Endothelial cell of umbilical vein (primary cell): ENCODE measurements around the gene IL18. TPM values are rescaled to one million over a fixed set of nuclear protein-coding genes. Genes with fewer than 3 reads are reported as not detected.

Experiments
- polyA plus RNA-seq, 4 experiments: library from polyadenylated mRNA; depleted of rRNA in 3 of 4; stranded (reverse) in 3 of 4; unstranded in 1 of 4; fragments of >200 nt; gene quantifications; 2 replicates each; pipeline versions ENCODE4 v1.2.1 to v1.2.3, GENCODE V29; 2011 to 2012; ENCODE audit warnings: missing spikeins in 1 of 4
- small RNA-seq: library from RNA; depleted of rRNA; stranded (forward); fragments of <200 nt; gene quantifications from one replicate; pipeline ENCODE3, GENCODE V24; 2012; ENCODE audit warnings: low replicate concordance, low read depth; ENCODE audit not compliant: insufficient read depth, insufficient read length
- total RNA-seq: library from RNA; stranded (reverse); gene quantifications from 2 replicates; pipeline ENCODE4 v1.2.3, GENCODE V29; 2021

Gene IL18
- total and polyA plus RNA-seq, 2 donors (not counting 3 experiments of a cell fraction or from before 2014, with no cell fraction given): 0.73 to 1.5 TPM

Small RNA genes lying within 50 kb of the gene (small RNA-seq; reads per million reads assigned to genes)
- gene MRPS36P4: not detected

Other genes with a start within 250 kb of the IL18 start
- gene C11orf52, start 245.2 kb downstream of the IL18 start, total RNA-seq: 0.31 and 0.99 TPM in 2 replicates
- gene C11orf52, start 245.2 kb downstream of the IL18 start, polyA plus RNA-seq: 0.76 and 1.2 TPM in 2 replicates
- gene DIXDC1, start 226.8 kb downstream of the IL18 start, total RNA-seq: 18.6 and 20.0 TPM in 2 replicates
- gene DIXDC1, start 226.8 kb downstream of the IL18 start, polyA plus RNA-seq: 6.4 and 8.0 TPM in 2 replicates
- 40.1 and 41.3 TPM in 2 replicates for gene DLAT, start 138.7 kb downstream of the IL18 start, total RNA-seq
- 10.5 and 13.3 TPM in 2 replicates for gene DLAT, start 138.7 kb downstream of the IL18 start, polyA plus RNA-seq
- 1.3 and 1.8 TPM in 2 replicates for gene PIH1D2, start 90.1 kb downstream of the IL18 start, total RNA-seq
- gene PIH1D2, start 90.1 kb downstream of the IL18 start, polyA plus RNA-seq: 0.49 and 0.51 TPM in 2 replicates
- 16.7 and 18.5 TPM in 2 replicates for gene NKAPD1, start 89.8 kb downstream of the IL18 start, total RNA-seq
- gene NKAPD1, start 89.8 kb downstream of the IL18 start, polyA plus RNA-seq: 5.2 and 7.2 TPM in 2 replicates
- gene TIMM8B, start 77.3 kb downstream of the IL18 start, total RNA-seq: 64.1 and 77.0 TPM in 2 replicates
- 110 and 120 TPM in 2 replicates for gene TIMM8B, start 77.3 kb downstream of the IL18 start, polyA plus RNA-seq
- gene SDHD, start 77.2 kb downstream of the IL18 start, total RNA-seq: 72.3 and 79.0 TPM in 2 replicates
- gene SDHD, start 77.2 kb downstream of the IL18 start, polyA plus RNA-seq: 169 and 190 TPM in 2 replicates
- gene TEX12, start 3.3 kb upstream of the IL18 start, total RNA-seq: 0.46 TPM in 1 of 2 replicates, not detected in the other
- not detected in 2 replicates for gene TEX12, start 3.3 kb upstream of the IL18 start, polyA plus RNA-seq
- gene BCO2, start 11.4 kb upstream of the IL18 start, total RNA-seq: 1.4 and 1.9 TPM in 2 replicates
- gene BCO2, start 11.4 kb upstream of the IL18 start, polyA plus RNA-seq: 0.58 and 0.60 TPM in 2 replicates
- gene PTS, start 62.3 kb upstream of the IL18 start, total RNA-seq: 41.9 and 45.7 TPM in 2 replicates
- 19.8 and 29.1 TPM in 2 replicates for gene PTS, start 62.3 kb upstream of the IL18 start, polyA plus RNA-seq
- not detected in 2 replicates for gene PLET1, start 96.8 kb upstream of the IL18 start, total RNA-seq
- gene PLET1, start 96.8 kb upstream of the IL18 start, polyA plus RNA-seq: not detected in 2 replicates